ENCODE measurements around the gene TAS2R43.
"Not testable (repeated sequence)": the region's sequence is repeated elsewhere in the genome, so short reads cannot be mapped to it uniquely, and the experiment has no call there.

TAS2R43 gene

DNA sequence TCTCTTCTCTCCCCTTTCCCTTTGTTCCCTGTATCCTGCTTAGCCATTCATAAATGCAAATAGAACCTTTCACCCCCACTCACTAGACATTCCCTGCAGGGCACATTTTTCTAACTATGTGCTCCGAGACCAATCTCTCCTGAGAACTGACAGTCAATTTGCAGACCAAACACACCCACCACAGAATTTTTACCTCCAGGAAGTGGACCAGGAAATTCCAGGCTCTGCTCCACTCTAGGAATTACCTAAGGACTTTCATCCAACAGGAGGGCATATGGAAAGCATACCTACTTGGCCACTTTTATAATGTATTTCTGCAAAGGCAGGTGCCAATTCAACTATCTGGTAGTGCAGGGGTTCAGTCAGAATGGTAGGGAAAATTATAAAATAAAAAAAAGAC, 21.1 kb downstream of the TAS2R43 start:
- Histone ChIP-seq H3K9me3 (ENCODE audit: control insufficient read depth, low read length) (no peaks in the 10 kb centered on the region), H4K8ac (ENCODE audit: low read length) (no peak overlapping the region), H3K79me1 (replicated peaks; ENCODE audit: low read length, poor library complexity, severe bottlenecking) (peaks cover 14% of the 10 kb centered on the region), H2BK5ac (ENCODE audit: low read depth, low read length, poor library complexity, severe bottlenecking) (no peak overlapping the region), H3K36me3 (ENCODE audit: control insufficient read depth in 1 of 2, insufficient read depth in 2 of 2, low read depth in 1 of 2, low read length in 2 of 2) (no peaks in the 10 kb centered on the region), H3K18ac (ENCODE audit: low read depth in 1 of 2, low read length in 2 of 2) (no peak overlapping the region), H3K4me1 (ENCODE audit: control insufficient read depth, insufficient read depth, low read depth, low read length) (no peaks in the 10 kb centered on the region), H3K27me3 (ENCODE audit: control insufficient read depth in 1 of 2, insufficient read depth in 1 of 2, low read length in 2 of 2) (no peaks in the 10 kb centered on the region), H3K4me3 (ENCODE audit: insufficient read depth in 1 of 2, low read depth in 1 of 2, low read length in 2 of 2) (no peak overlapping the region), H4K91ac (ENCODE audit: low read length) (no peak overlapping the region), H3K27ac (ENCODE audit: low read length, poor library complexity, severe bottlenecking) (no peak overlapping the region), H3K14ac (ENCODE audit: low read length in 2 of 2) (no peak overlapping the region), H2BK120ac (ENCODE audit: low read depth, low read length) (no peak overlapping the region), H2AK5ac (ENCODE audit: low read length, severe bottlenecking) (no peak overlapping the region), H2BK15ac (ENCODE audit: low read depth, poor library complexity, severe bottlenecking) (no peak overlapping the region), H2BK12ac (ENCODE audit: low read length in 2 of 2) (no peak overlapping the region), H3K4ac (ENCODE audit: low read depth in 1 of 2, low read length in 2 of 2) (no peak overlapping the region), H3K9ac (ENCODE audit: low read length) (no peak overlapping the region), H2AFZ (ENCODE audit: low read depth, low read length) (no peak overlapping the region), H3K4me2 (ENCODE audit: low read length, poor library complexity, severe bottlenecking) (no peak overlapping the region), H3K23ac (ENCODE audit: low read length in 2 of 2) (no peak overlapping the region)
- DNase-seq, result no peak
- 63% methylated on average over 1 of the region's 1 CpG for WGBS

DNA sequence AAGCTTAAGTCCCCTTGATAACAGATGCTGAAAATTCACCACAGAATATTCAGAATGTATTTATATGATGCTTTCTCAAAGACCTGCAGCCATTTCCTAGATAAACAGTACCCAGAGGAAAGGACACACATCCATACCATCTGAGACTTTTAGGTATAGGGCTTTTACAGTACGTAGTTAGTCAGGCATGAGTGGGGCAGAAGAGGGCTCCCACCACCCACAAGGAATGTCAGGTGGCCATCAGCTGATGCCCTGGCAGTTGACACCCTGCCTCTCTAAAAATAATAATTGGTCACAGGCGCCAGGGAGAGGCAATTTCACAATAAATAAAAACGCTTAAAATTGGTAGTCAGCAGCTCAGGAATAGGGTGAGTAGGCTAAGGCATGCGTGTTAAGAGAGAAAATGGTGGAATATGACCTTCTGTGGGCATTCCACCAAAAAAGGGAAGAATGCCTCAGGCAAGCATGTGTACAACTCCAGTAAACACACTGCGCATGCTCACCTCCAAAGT, 22.2 kb downstream of the TAS2R43 start:
- Histone ChIP-seq H2BK5ac (ENCODE audit: low read depth, low read length, poor library complexity, severe bottlenecking) (no peak overlapping the region), H2BK15ac (ENCODE audit: low read depth, poor library complexity, severe bottlenecking) (no peak overlapping the region), H2BK12ac (ENCODE audit: low read length in 2 of 2) (no peak overlapping the region), H4K91ac (ENCODE audit: low read length) (no peak overlapping the region), H3K4me1 (ENCODE audit: control insufficient read depth, insufficient read depth, low read depth, low read length) (no peaks in the 10 kb centered on the region), H3K4me3 (ENCODE audit: insufficient read depth in 1 of 2, low read depth in 1 of 2, low read length in 2 of 2) (no peak overlapping the region), H3K27ac (ENCODE audit: low read length, poor library complexity, severe bottlenecking) (no peak overlapping the region), H3K9me3 (ENCODE audit: control insufficient read depth, low read length) (no peaks in the 10 kb centered on the region), H3K14ac (ENCODE audit: low read length in 2 of 2) (no peak overlapping the region), H3K27me3 (ENCODE audit: control insufficient read depth in 1 of 2, insufficient read depth in 1 of 2, low read length in 2 of 2) (no peaks in the 10 kb centered on the region), H3K4me2 (ENCODE audit: low read length, poor library complexity, severe bottlenecking) (no peak overlapping the region), H3K79me1 (replicated peaks; ENCODE audit: low read length, poor library complexity, severe bottlenecking) (peaks cover 14% of the 10 kb centered on the region), H3K23ac (ENCODE audit: low read length in 2 of 2) (no peak overlapping the region), H3K18ac (ENCODE audit: low read depth in 1 of 2, low read length in 2 of 2) (no peak overlapping the region), H3K36me3 (ENCODE audit: control insufficient read depth in 1 of 2, insufficient read depth in 2 of 2, low read depth in 1 of 2, low read length in 2 of 2) (no peaks in the 10 kb centered on the region), H2BK120ac (ENCODE audit: low read depth, low read length) (no peak overlapping the region), H3K9ac (ENCODE audit: low read length) (no peak overlapping the region), H2AK5ac (ENCODE audit: low read length, severe bottlenecking) (no peak overlapping the region), H4K8ac (ENCODE audit: low read length) (no peak overlapping the region), H2AFZ (ENCODE audit: low read depth, low read length) (no peak overlapping the region), H3K4ac (ENCODE audit: low read depth in 1 of 2, low read length in 2 of 2) (no peak overlapping the region)
- WGBS, result 84% methylated on average over 5 of the region's 5 CpGs
- no peak for DNase-seq

DNA sequence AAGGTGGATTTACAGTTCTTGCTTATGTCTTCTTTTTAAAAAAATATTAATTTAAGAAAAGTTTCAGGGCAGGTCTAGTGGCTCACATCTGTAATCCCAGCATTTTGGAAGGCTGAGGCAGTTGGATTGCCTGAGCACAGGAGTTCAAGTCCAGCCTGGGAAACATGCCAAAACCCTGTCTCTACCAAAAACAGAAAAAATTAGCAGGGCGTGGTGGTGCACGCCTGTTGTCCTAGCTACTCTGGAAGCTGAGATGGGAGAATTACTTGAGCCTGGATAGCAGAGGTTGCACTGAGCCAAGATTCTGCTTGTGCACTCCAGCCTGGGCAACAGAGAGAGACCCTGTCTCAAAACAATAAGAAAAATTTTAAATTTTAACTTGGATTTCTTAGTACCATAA, 24.6 kb downstream of the TAS2R43 start:
- no peak overlapping the region for H4K8ac ChIP-seq (ENCODE audit: low read length)
- H3K4me2 ChIP-seq (ENCODE audit: low read length, poor library complexity, severe bottlenecking), result no peak overlapping the region
- no peak overlapping the region for H3K14ac ChIP-seq (ENCODE audit: low read length in 2 of 2)
- no peaks in the 10 kb centered on the region for H3K9me3 ChIP-seq (ENCODE audit: control insufficient read depth, low read length)
- peaks cover 16% of the 10 kb centered on the region for H3K79me1 ChIP-seq (replicated peaks; ENCODE audit: low read length, poor library complexity, severe bottlenecking)
- no peak overlapping the region for H3K27ac ChIP-seq (ENCODE audit: low read length, poor library complexity, severe bottlenecking)
- H3K18ac ChIP-seq (ENCODE audit: low read depth in 1 of 2, low read length in 2 of 2), result no peak overlapping the region
- H2BK12ac ChIP-seq (ENCODE audit: low read length in 2 of 2), result no peak overlapping the region
- WGBS, result 77% methylated on average over 2 of the region's 2 CpGs
- no peak overlapping the region for H3K23ac ChIP-seq (ENCODE audit: low read length in 2 of 2)
- no peak overlapping the region for H3K9ac ChIP-seq (ENCODE audit: low read length)
- H2BK5ac ChIP-seq (ENCODE audit: low read depth, low read length, poor library complexity, severe bottlenecking), result no peak overlapping the region
- H4K91ac ChIP-seq (ENCODE audit: low read length), result no peak overlapping the region
- H2BK120ac ChIP-seq (ENCODE audit: low read depth, low read length), result no peak overlapping the region
- H2BK15ac ChIP-seq (ENCODE audit: low read depth, poor library complexity, severe bottlenecking), result no peak overlapping the region
- no peaks in the 10 kb centered on the region for H3K4me1 ChIP-seq (ENCODE audit: control insufficient read depth, insufficient read depth, low read depth, low read length)
- no peaks in the 10 kb centered on the region for H3K27me3 ChIP-seq (ENCODE audit: control insufficient read depth in 1 of 2, insufficient read depth in 1 of 2, low read length in 2 of 2)
- no peaks in the 10 kb centered on the region for H3K36me3 ChIP-seq (ENCODE audit: control insufficient read depth in 1 of 2, insufficient read depth in 2 of 2, low read depth in 1 of 2, low read length in 2 of 2)
- H3K4me3 ChIP-seq (ENCODE audit: insufficient read depth in 1 of 2, low read depth in 1 of 2, low read length in 2 of 2), result no peak overlapping the region
- no peak overlapping the region for H2AFZ ChIP-seq (ENCODE audit: low read depth, low read length)
- H2AK5ac ChIP-seq (ENCODE audit: low read length, severe bottlenecking), result no peak overlapping the region
- no peak for DNase-seq
- no peak overlapping the region for H3K4ac ChIP-seq (ENCODE audit: low read depth in 1 of 2, low read length in 2 of 2)

GRCh38 chr12:11062194-11062593, 29.9 kb downstream of the TAS2R43 start, which contains the start of gene TAS2R46:
TSS of gene TAS2R46 (minus strand) at chr12:11062294. CDS start at chr12:11062294, 0 bp downstream.
- H2BK120ac ChIP-seq (ENCODE audit: low read depth, low read length); H2BK5ac ChIP-seq (ENCODE audit: low read depth, low read length, poor library complexity, severe bottlenecking); H3K27me3 ChIP-seq (ENCODE audit: control insufficient read depth in 1 of 2, insufficient read depth in 1 of 2, low read length in 2 of 2); H3K27ac ChIP-seq (ENCODE audit: low read length, poor library complexity, severe bottlenecking); H4K8ac ChIP-seq (ENCODE audit: low read length); H3K14ac ChIP-seq (ENCODE audit: low read length in 2 of 2); H3K9me3 ChIP-seq (ENCODE audit: control insufficient read depth, low read length); H3K23ac ChIP-seq (ENCODE audit: low read length in 2 of 2); H3K9ac ChIP-seq (ENCODE audit: low read length); H2AK5ac ChIP-seq (ENCODE audit: low read length, severe bottlenecking); H3K4me1 ChIP-seq (ENCODE audit: control insufficient read depth, insufficient read depth, low read depth, low read length); H3K4me2 ChIP-seq (ENCODE audit: low read length, poor library complexity, severe bottlenecking); H2BK12ac ChIP-seq (ENCODE audit: low read length in 2 of 2); DNase-seq; H3K4me3 ChIP-seq (ENCODE audit: insufficient read depth in 1 of 2, low read depth in 1 of 2, low read length in 2 of 2); H3K18ac ChIP-seq (ENCODE audit: low read depth in 1 of 2, low read length in 2 of 2); H3K36me3 ChIP-seq (ENCODE audit: control insufficient read depth in 1 of 2, insufficient read depth in 2 of 2, low read depth in 1 of 2, low read length in 2 of 2); H2BK15ac ChIP-seq (ENCODE audit: low read depth, poor library complexity, severe bottlenecking); H3K4ac ChIP-seq (ENCODE audit: low read depth in 1 of 2, low read length in 2 of 2); H4K91ac ChIP-seq (ENCODE audit: low read length); H2AFZ ChIP-seq (ENCODE audit: low read depth, low read length): not testable (repeated sequence)
- peaks cover 12% of the 10 kb centered on the region for H3K79me1 ChIP-seq (replicated peaks; ENCODE audit: low read length, poor library complexity, severe bottlenecking)
- WGBS, result no CpG with 5 or more reads among the region's 1 CpG

Measured in mesenchymal stem cell (in vitro differentiated cells and primary cell).